Pancreas (tissue), 10 donors: ENCODE measurements around the gene C1GALT1C1L. TPM values are rescaled to one million over a fixed set of nuclear protein-coding genes. Genes with fewer than 3 reads are reported as not detected.
"Not testable (repeated sequence)": the region's sequence is repeated elsewhere in the genome, so short reads cannot be mapped to it uniquely, and the experiment has no call there.

Source experiments
- ATAC-seq, 4 donors: fragments of 200-7000 bp; cut with Tn5 transposase; one replicate each; pipeline versions ENCODE4 v1.8.0 to v1.9.1; 2020; ENCODE audit warnings: mild to moderate bottlenecking in 4 of 4, moderate library complexity in 4 of 4
- DNase-seq, 6 donors: peaks; one replicate each; pipeline ENCODE4 v3.0.0-alpha.2; 2020
- FAIRE-seq: peaks from 2 replicates; lab custom pipeline; 2012; peaks lifted over from hg19 to GRCh38; lab: Jason Lieb, UNC
- H3K27ac ChIP-seq, 4 donors: fragments of 200-600 bp; sonication (generic); 1 replicate in 3 of 4; 2 replicates in 1 of 4; pipeline versions ENCODE4 v1.5.0 to v1.8.0; 2020
- H3K27me3 ChIP-seq, 4 donors: fragments of 200-600 bp; one replicate each; pipeline ENCODE4 v1.8.0; 2021
- H3K36me3 ChIP-seq, 3 donors: fragments of 200-600 bp; sonication (generic) in 1 of 3; one replicate each; pipeline versions ENCODE4 v1.5.0 to v1.8.0; 2020 to 2021
- H3K4me1 ChIP-seq, 3 donors: fragments of 200-600 bp; one replicate each; pipeline ENCODE4 v1.8.0; 2021
- H3K4me3 ChIP-seq, 4 donors: fragments of 200-600 bp; sonication (generic) in 2 of 4; one replicate each; pipeline versions ENCODE4 v1.5.0 to v1.8.0; 2020 to 2021
- H3K9me3 ChIP-seq, 4 donors: fragments of 200-600 bp; one replicate each; pipeline ENCODE4 v1.8.0; 2021
- WGBS, 2 donors: extraction: QIAGEN DNeasy Blood & Tissue Kit; methylation state at CpG; one replicate each; pipeline ENCODE4 v1.1.7; 2013; 5-methylcytosine and 5-hydroxymethylcytosine counted together
- intact Hi-C, 3 donors: fragments of 100-400 bp; cut with DNase I; formaldehyde crosslinking; loops; one replicate each; pipeline versions ENCODE4 v1.11.1 to v1.14.2; 2022
- polyA plus RNA-seq, 2 donors: library from polyadenylated mRNA; stranded (reverse); fragments of 200-250 nt; gene quantifications; one replicate each; pipeline ENCODE4 v1.2.3, GENCODE V29; 2013
- total RNA-seq, 6 donors: library from RNA; stranded (reverse); fragmentation: NEBNext Ultra II Directional in 4 of 6; extraction: Animal tissue kit (Norgen Biotek cat#: 25700) in 4 of 6; gene quantifications; one replicate each; pipeline versions ENCODE4 v1.2.1 to v1.2.4, GENCODE V29; 2021 to 2023
- TF ChIP-seq, protein P1 (sequence below), 4 donors: fragments of 200-600 bp; sonication (generic) in 3 of 4; IDR thresholded peaks; one replicate each; pipeline versions ENCODE4 v1.5.0 to v1.8.0; 2021; ENCODE audit warnings: antibody characterized with exemption in 4 of 4
- donor health status: healthy with polysubstance abuse.
- donor health status: DM: no; HTN: no; CAD: no; lungs with moderate emphysema.
- donor health status: DM: no; HTN: no; CAD: no.
- donor health status: control.
- donor health status: control.
- donor health status: Bipolar disorder and iron deficiency.
- donor health status: DM: yes; HTN: yes; CAD: no.
- donor health status: DM: no; HTN: no; CAD: no.
- donor health status: DM: no; HTN: no; CAD: no.
- donor health status: DM: yes; HTN: yes; CAD: no.

The C1GALT1C1L gene
- total and polyA plus RNA-seq, 8 donors: 0.16 to 1.2 (median 0.29) TPM

DNA sequence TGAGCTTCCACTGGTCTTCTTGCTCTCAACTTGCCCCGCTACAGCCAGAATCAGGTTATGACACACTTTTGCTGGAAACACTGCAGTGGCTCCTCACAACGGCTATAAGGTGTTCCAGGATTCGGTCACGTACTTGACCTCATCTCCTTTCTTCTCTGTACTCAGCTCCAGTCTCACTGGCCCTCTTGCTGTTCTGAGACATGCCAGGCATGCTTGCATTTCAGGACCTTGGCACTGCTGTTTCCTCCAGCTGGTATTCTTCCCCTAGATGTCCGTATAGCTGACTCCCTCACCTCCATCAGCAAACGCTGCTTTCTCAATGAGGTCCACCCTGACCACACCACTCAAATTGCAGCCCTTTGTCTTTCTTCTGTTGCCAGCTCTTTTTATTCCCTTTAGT is 31.9 kb upstream of the C1GALT1C1L start:
- H3K9me3 ChIP-seq: no peaks in the 10 kb centered on the region
- no peak for DNase-seq
- H3K4me1 ChIP-seq: no peaks in the 10 kb centered on the region
- TF ChIP-seq, protein P1, sequence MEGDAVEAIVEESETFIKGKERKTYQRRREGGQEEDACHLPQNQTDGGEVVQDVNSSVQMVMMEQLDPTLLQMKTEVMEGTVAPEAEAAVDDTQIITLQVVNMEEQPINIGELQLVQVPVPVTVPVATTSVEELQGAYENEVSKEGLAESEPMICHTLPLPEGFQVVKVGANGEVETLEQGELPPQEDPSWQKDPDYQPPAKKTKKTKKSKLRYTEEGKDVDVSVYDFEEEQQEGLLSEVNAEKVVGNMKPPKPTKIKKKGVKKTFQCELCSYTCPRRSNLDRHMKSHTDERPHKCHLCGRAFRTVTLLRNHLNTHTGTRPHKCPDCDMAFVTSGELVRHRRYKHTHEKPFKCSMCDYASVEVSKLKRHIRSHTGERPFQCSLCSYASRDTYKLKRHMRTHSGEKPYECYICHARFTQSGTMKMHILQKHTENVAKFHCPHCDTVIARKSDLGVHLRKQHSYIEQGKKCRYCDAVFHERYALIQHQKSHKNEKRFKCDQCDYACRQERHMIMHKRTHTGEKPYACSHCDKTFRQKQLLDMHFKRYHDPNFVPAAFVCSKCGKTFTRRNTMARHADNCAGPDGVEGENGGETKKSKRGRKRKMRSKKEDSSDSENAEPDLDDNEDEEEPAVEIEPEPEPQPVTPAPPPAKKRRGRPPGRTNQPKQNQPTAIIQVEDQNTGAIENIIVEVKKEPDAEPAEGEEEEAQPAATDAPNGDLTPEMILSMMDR (IDR thresholded peaks at IDR 0.05): no peak
- FAIRE-seq: no peak
- ATAC-seq: no peak
- H3K36me3 ChIP-seq: no peaks in the 10 kb centered on the region
- no peak overlapping the region for H3K27ac ChIP-seq
- H3K27me3 ChIP-seq: no peaks in the 10 kb centered on the region
- WGBS, 2 donors: 69 to 76% methylated on average over 6 of the region's 6 CpGs
- intact Hi-C loops: no loop called here
- H3K4me3 ChIP-seq: no peak overlapping the region

DNA sequence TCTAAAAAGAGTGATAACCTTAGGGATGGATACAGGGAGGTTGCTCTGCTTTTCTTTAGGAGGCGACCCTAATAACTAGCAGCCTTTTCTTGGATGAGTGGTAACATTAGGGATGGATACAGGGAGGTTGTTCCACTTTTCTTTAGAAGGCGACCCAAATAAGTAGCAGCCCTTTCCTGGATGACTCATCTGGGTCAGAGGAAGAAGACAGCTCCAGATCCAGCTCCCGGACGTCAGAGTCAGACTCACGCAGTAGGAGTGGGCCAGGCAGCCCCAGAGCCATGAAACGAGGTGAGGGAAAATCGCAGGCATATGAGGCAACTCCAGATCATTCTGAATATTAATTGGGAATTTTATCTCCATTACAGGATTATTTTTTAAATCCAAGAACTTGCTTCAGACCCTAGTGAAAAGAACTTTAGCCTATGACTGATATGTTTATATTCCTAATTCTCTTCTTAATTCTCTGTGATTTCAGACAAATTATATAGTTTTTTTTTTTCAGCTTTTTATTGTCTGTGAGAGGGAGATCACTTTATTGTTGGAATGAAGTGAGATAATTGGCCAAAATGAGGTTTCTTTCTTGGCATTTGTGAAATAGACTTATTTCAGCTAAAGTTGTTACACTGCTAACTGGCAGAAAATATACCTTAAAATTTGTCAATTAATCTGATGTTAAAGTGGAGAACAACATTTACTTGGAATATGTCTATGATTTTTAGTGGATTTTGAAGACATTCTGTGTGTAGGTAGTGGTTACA is 31.2 kb upstream of the C1GALT1C1L start:
- Histone ChIP-seq H3K36me3 (no peaks in the 10 kb centered on the region), H3K9me3 (no peaks in the 10 kb centered on the region), H3K4me3 (no peak overlapping the region), H3K4me1 (no peaks in the 10 kb centered on the region), H3K27me3 (no peaks in the 10 kb centered on the region), H3K27ac (no peak overlapping the region)
- intact Hi-C loops: no loop called here
- ATAC-seq (peak in 3 of 4 donors; percentile 54 to 62 (median 61)), FAIRE-seq (no peak), DNase-seq (peak in 1 of 6 donors; percentile 19)
- TF ChIP-seq, protein P1 (IDR thresholded peaks at IDR 0.05): no peak
- 65 to 75% methylated on average over 7 of the region's 7 CpGs for WGBS, 2 donors

DNA sequence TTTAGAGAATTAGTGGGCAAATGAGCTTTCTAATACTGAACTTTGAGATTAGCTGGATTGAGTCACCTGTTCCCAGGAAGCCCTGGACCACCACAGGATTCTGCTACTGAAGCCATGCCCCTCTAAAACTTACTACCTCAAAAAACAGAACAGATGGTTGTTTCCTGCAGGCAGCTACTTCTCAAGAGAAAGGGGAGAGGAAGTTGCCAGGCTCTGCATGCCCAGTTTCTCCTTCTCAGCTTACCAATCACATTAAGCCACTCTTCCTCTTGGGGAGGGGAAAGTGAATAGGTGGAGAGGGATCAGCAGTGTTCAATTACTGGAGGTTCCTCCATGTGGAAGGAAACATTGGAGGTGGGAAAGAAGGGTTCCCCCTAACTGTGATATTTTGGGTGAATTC is 24.9 kb upstream of the C1GALT1C1L start:
- H3K27me3 ChIP-seq: no peaks in the 10 kb centered on the region
- H3K4me3 ChIP-seq: no peak overlapping the region
- TF ChIP-seq, protein P1 (IDR thresholded peaks at IDR 0.05): no peak
- H3K4me1 ChIP-seq: no peaks in the 10 kb centered on the region
- DNase-seq: no peak
- H3K27ac ChIP-seq: no peak overlapping the region
- FAIRE-seq: no peak
- intact Hi-C loops: no loop called here
- ATAC-seq: no peak
- no peaks in the 10 kb centered on the region for H3K9me3 ChIP-seq
- H3K36me3 ChIP-seq: no peaks in the 10 kb centered on the region

DNA sequence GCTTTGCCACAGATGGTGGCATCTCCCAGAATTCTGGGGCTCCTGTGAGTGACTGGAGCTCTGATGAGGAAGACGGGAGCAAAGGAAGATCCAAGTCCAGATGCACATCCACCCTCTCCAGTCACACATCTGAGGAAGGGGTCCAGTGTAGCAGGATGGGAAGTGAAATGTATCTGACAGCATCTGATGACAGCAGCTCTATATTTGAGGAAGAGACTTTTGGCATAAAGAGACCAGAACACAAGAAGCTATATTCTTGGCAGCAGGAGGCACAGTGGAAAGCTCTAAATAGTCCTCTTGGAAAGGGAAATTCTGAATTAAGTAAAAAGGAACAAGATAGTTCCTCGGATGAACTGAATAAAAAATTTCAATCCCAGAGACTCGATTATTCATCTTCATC is 23.5 kb upstream of the C1GALT1C1L start:
- intact Hi-C loops: no loop called here
- FAIRE-seq: no peak

DNA sequence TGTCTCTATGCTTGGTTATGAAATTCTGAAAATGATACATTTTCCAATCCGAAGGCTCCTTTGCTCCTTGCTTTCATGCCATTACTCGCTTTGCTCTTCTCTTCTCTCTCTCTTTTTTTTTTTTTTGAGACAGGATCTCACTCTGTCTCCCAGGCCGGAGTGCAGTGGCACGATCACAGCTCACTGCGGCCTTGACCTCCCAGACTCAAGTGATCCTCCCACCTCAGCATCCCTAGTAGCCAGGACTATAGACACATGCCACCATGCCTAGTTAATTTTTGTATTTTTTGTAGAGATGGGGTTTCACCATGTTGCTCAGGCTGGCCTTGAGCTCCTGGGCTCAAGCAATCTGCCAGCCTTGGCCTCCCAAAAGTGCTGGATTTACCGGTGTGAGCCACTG is 21.9 kb upstream of the C1GALT1C1L start:
- H3K36me3 ChIP-seq, H3K27ac ChIP-seq, H3K27me3 ChIP-seq, intact Hi-C loops, FAIRE-seq, H3K9me3 ChIP-seq, ATAC-seq, DNase-seq, H3K4me3 ChIP-seq, H3K4me1 ChIP-seq: not testable (repeated sequence)
- 83 to 85% methylated on average over 6 of the region's 6 CpGs for WGBS, 2 donors

More for the DNA sequence above, 23.5 kb upstream of the C1GALT1C1L start:
- Histone ChIP-seq H3K4me3 (no peak overlapping the region), H3K9me3 (no peaks in the 10 kb centered on the region), H3K36me3 (no peaks in the 10 kb centered on the region), H3K27me3 (no peaks in the 10 kb centered on the region), H3K27ac (no peak overlapping the region), H3K4me1 (no peaks in the 10 kb centered on the region)
- WGBS, 2 donors: 55 to 64% methylated on average over 3 of the region's 3 CpGs
- TF ChIP-seq, protein P1 (IDR thresholded peaks at IDR 0.05): no peak
- ATAC-seq (no peak), DNase-seq (no peak)
